HEK293T (cell line): ENCODE data around the gene TMEM115.

Experiments
- ELF4 ChIP-seq: fragments of 450-650 bp; IDR thresholded peaks from 2 replicates; pipeline ENCODE4 v1.6.1; 2017; ENCODE audit warnings: antibody characterized with exemption
- FOXK2 ChIP-seq: fragments of 450-650 bp; IDR thresholded peaks from 2 replicates; pipeline ENCODE4 v1.6.1; 2016; ENCODE audit warnings: mild to moderate bottlenecking
- PKNOX1 ChIP-seq: fragments of 450-650 bp; IDR thresholded peaks from 2 replicates; pipeline ENCODE4 v1.6.1; 2016
- SUZ12 ChIP-seq: fragments of 450-650 bp; IDR thresholded peaks from 2 replicates; pipeline ENCODE4 v1.6.1; 2016; ENCODE audit warnings: mild to moderate bottlenecking

- TF ChIP-seq FOXK2 (no peak), ELF4 (no peak), PKNOX1 (no peak), SUZ12 (no peak)
Observed at GRCh38 chr3:50373146-50374051, 14.1 kb upstream of the TMEM115 start.
